Measurements from ENCODE around the gene KCNMA1. TPM values are rescaled to one million over a fixed set of nuclear protein-coding genes. Genes with fewer than 3 reads are reported as not detected.
"Not testable (repeated sequence)": the region's sequence is repeated elsewhere in the genome, so short reads cannot be mapped to it uniquely, and the experiment has no call there.

The KCNMA1 gene
- total RNA-seq, 1 experiment from 2014 or later = 0.45 TPM

- H3K4me1 Mint-ChIP-seq (ENCODE audit: low read depth, unreplicated experiment) = no peaks in the 10 kb centered on the region
- H3K9me3 Mint-ChIP-seq (ENCODE audit: low read depth, unreplicated experiment) = no peaks in the 10 kb centered on the region
- BruUV-seq (replicated peaks) = no TSS peak
- peaks cover 87% of the 10 kb centered on the region for H3K27me3 Mint-ChIP-seq (ENCODE audit: unreplicated experiment)
- no peak overlapping the region for H3K27ac Mint-ChIP-seq (ENCODE audit: unreplicated experiment)
- no peak for TF ChIP-seq CTCF (IDR thresholded peaks at IDR 0.05; ENCODE audit: unreplicated experiment)
- H3K4me3 Mint-ChIP-seq (ENCODE audit: low read depth, unreplicated experiment) = no peak overlapping the region
- CTCF ChIA-PET = no interaction called here
- no peaks in the 10 kb centered on the region for H3K36me3 Mint-ChIP-seq (ENCODE audit: insufficient read depth, unreplicated experiment)
- intact Hi-C loops (cut with micrococcal nuclease; ENCODE audit: unreplicated experiment) = no loop called here
- DNase-seq = no peak
Observed at GRCh38 chr10:77416311-77417135, 221.1 kb downstream of the KCNMA1 start.

- H3K36me3 Mint-ChIP-seq (ENCODE audit: insufficient read depth, unreplicated experiment) = no peaks in the 10 kb centered on the region
- peaks cover 7% of the 10 kb centered on the region for H3K4me1 Mint-ChIP-seq (ENCODE audit: low read depth, unreplicated experiment)
- DNase-seq = no peak
- peaks cover 85% of the 10 kb centered on the region for H3K27me3 Mint-ChIP-seq (ENCODE audit: unreplicated experiment)
- intact Hi-C loops (cut with micrococcal nuclease; ENCODE audit: unreplicated experiment) = no loop called here
- no peak overlapping the region for H3K4me3 Mint-ChIP-seq (ENCODE audit: low read depth, unreplicated experiment)
- no peaks in the 10 kb centered on the region for H3K9me3 Mint-ChIP-seq (ENCODE audit: low read depth, unreplicated experiment)
- CTCF ChIA-PET = interaction anchor here (0.5 kb wide), 1 partner anchor 165 kb away, joined by 3 read pairs; no protein-coding TSS in a partner anchor
- no peak for TF ChIP-seq CTCF (IDR thresholded peaks at IDR 0.05; ENCODE audit: unreplicated experiment)
- BruUV-seq (replicated peaks) = no TSS peak
- no peak overlapping the region for H3K27ac Mint-ChIP-seq (ENCODE audit: unreplicated experiment)
Observed at GRCh38 chr10:77415313-77415960, 222.2 kb downstream of the KCNMA1 start.

- Mint-ChIP-seq H3K27ac (ENCODE audit: unreplicated experiment) (no peak overlapping the region), H3K9me3 (ENCODE audit: low read depth, unreplicated experiment) (no peaks in the 10 kb centered on the region), H3K27me3 (ENCODE audit: unreplicated experiment) (peaks cover 68% of the 10 kb centered on the region), H3K4me1 (ENCODE audit: low read depth, unreplicated experiment) (peaks cover 20% of the 10 kb centered on the region), H3K36me3 (ENCODE audit: insufficient read depth, unreplicated experiment) (no peaks in the 10 kb centered on the region), H3K4me3 (ENCODE audit: low read depth, unreplicated experiment) (no peak overlapping the region)
- CTCF ChIA-PET = interaction anchor here (0.6 kb wide), 1 partner anchor 45 kb away, joined by 3 read pairs; no protein-coding TSS in a partner anchor
- intact Hi-C loops (cut with micrococcal nuclease; ENCODE audit: unreplicated experiment) = no loop called here
- no peak for TF ChIP-seq CTCF (IDR thresholded peaks at IDR 0.05; ENCODE audit: unreplicated experiment)
- BruUV-seq (replicated peaks) = no TSS peak
- no peak for DNase-seq
Observed at GRCh38 chr10:77413231-77413630, 224.4 kb downstream of the KCNMA1 start.

GRCh38 chr10:77412573-77413133 lies 225.0 kb downstream of the KCNMA1 start:
- H3K4me3 Mint-ChIP-seq (ENCODE audit: low read depth, unreplicated experiment); BruUV-seq (replicated peaks); H3K36me3 Mint-ChIP-seq (ENCODE audit: insufficient read depth, unreplicated experiment); DNase-seq; intact Hi-C loops (cut with micrococcal nuclease; ENCODE audit: unreplicated experiment); H3K27ac Mint-ChIP-seq (ENCODE audit: unreplicated experiment); H3K9me3 Mint-ChIP-seq (ENCODE audit: low read depth, unreplicated experiment): not testable (repeated sequence)
- Mint-ChIP-seq H3K27me3 (ENCODE audit: unreplicated experiment) (peaks cover 63% of the 10 kb centered on the region), H3K4me1 (ENCODE audit: low read depth, unreplicated experiment) (peaks cover 20% of the 10 kb centered on the region)
- CTCF ChIA-PET = interaction anchor here (2.5 kb wide), 1 partner anchor 12 kb away, joined by 9 read pairs; no protein-coding TSS in a partner anchor
